ENCODE data around the gene WIPF3. TPM values are rescaled to one million over a fixed set of nuclear protein-coding genes. Genes with fewer than 3 reads are reported as not detected.

WIPF3 gene
- total and polyA plus RNA-seq, 2 of the 4 experiments (the other 2 are of a cell fraction), result not detected

GRCh38 chr7:29860186-29860585 lies 53.9 kb downstream of the WIPF3 start:
- Histone ChIP-seq H3K79me1 (ENCODE audit: low read depth in 1 of 2, low read length in 2 of 2) (no peaks in the 10 kb centered on the region), H4K91ac (ENCODE audit: insufficient read depth, low read depth, low read length) (no peak overlapping the region), H3K4me2 (ENCODE audit: low read depth, low read length) (no peak overlapping the region), H4K5ac (ENCODE audit: low read depth, low read length) (no peak overlapping the region), H2BK15ac (ENCODE audit: low read depth, low read length) (no peak overlapping the region), H2BK5ac (ENCODE audit: low read depth, low read length, poor library complexity, severe bottlenecking) (no peak overlapping the region), H3K14ac (replicated peaks; ENCODE audit: low read depth, low read length) (no peak overlapping the region), H3K27me3 (ENCODE audit: control insufficient read depth, insufficient read depth, low read length) (peaks cover 2% of the 10 kb centered on the region), H4K20me1 (ENCODE audit: insufficient read depth, low read length) (no peaks in the 10 kb centered on the region), H4K8ac (ENCODE audit: low read depth in 2 of 2, low read length in 2 of 2) (no peak overlapping the region), H3K4ac (ENCODE audit: low read depth, low read length) (no peak overlapping the region), H3K9ac (ENCODE audit: low read depth, low read length) (no peak overlapping the region), H3K9me3 (ENCODE audit: control insufficient read depth, insufficient read depth, low read length) (no peaks in the 10 kb centered on the region), H3K4me3 (ENCODE audit: insufficient read depth, low read depth, low read length) (no peak overlapping the region), H3K9me1 (ENCODE audit: insufficient read depth, low read length) (no peaks in the 10 kb centered on the region), H3K56ac (ENCODE audit: extremely low read depth, insufficient read depth, low read length) (no peak overlapping the region), H2BK120ac (ENCODE audit: low read depth, low read length) (no peak overlapping the region), H2AK5ac (ENCODE audit: low read depth, low read length) (no peak overlapping the region), H3K36me3 (ENCODE audit: control insufficient read depth, insufficient read depth, low read length) (no peaks in the 10 kb centered on the region), H2AK9ac (replicated peaks; ENCODE audit: low read depth, low read length, poor library complexity) (no peak overlapping the region), H3K23ac (ENCODE audit: low read depth, low read length) (no peak overlapping the region), H3K18ac (ENCODE audit: low read depth, low read length) (no peak overlapping the region), H2AFZ (replicated peaks; ENCODE audit: low read length, poor library complexity) (no peak overlapping the region), H3K4me1 (ENCODE audit: control insufficient read depth, insufficient read depth, low read length) (no peaks in the 10 kb centered on the region), H2BK20ac (ENCODE audit: low read depth, low read length) (no peak overlapping the region), H3K27ac (ENCODE audit: insufficient read depth, low read length) (no peak overlapping the region)
- CTCF ChIA-PET, result no interaction called here
- no CpG with 5 or more reads among the region's 2 CpGs for WGBS, 2 experiments (ENCODE audit: extremely low coverage in 2 of 2, insufficient read length in 1 of 2)
- in situ Hi-C loops (cut with MboI; ENCODE audit: low sequenced_read_pairs), result no loop called here
- DNase-seq (no peak), ATAC-seq (ENCODE audit: low read depth) (no peak)
- no peak for TF ChIP-seq CTCF (conservative IDR thresholded peaks at IDR 0.05; ENCODE audit: low read depth, low read length)
- TF ChIP-seq CHD1 (IDR thresholded peaks at IDR 0.05; ENCODE audit: low read depth, low read length), result no peak
- no peak for TF ChIP-seq SMC3 (IDR thresholded peaks at IDR 0.05; ENCODE audit: low read depth, low read length)
- POLR2A ChIA-PET (ENCODE audit: unreplicated experiment), result no interaction called here
- intact Hi-C loops (cut with micrococcal nuclease), result no loop called here
- BruUV-seq (replicated peaks), result no TSS peak
- dilution Hi-C loops (cut with HindIII; ENCODE audit: low sequenced_read_pairs, unreplicated experiment), result no loop called here

Data from IMR-90 (cell line).